ENCODE results near the gene DSE.

DSE gene

DNA sequence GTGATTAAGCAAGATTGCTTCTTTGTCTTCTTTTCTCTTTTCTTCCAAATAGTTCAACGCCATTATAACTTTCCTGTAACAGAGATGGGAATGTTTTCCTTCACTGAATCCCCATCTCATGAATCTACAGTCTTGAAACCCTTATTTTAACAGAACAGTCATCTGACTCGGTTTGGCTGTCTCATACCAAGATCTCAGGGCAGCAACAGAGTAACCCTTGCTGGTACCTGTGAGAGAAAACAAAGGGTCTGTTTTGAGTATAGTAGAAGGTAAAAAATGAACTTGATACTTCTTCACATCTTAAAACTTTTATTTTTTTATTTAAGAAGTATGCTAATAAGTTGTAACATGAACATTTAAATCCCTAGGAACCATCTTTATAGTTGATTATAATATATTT lies 19.6 kb upstream of the DSE start:
- no peak overlapping the region for H3K27ac ChIP-seq
- TF ChIP-seq ZFX (IDR thresholded peaks at IDR 0.05) = no peak
- TF ChIP-seq, protein P1, sequence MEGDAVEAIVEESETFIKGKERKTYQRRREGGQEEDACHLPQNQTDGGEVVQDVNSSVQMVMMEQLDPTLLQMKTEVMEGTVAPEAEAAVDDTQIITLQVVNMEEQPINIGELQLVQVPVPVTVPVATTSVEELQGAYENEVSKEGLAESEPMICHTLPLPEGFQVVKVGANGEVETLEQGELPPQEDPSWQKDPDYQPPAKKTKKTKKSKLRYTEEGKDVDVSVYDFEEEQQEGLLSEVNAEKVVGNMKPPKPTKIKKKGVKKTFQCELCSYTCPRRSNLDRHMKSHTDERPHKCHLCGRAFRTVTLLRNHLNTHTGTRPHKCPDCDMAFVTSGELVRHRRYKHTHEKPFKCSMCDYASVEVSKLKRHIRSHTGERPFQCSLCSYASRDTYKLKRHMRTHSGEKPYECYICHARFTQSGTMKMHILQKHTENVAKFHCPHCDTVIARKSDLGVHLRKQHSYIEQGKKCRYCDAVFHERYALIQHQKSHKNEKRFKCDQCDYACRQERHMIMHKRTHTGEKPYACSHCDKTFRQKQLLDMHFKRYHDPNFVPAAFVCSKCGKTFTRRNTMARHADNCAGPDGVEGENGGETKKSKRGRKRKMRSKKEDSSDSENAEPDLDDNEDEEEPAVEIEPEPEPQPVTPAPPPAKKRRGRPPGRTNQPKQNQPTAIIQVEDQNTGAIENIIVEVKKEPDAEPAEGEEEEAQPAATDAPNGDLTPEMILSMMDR (conservative IDR thresholded peaks at IDR 0.05) = no peak

DNA sequence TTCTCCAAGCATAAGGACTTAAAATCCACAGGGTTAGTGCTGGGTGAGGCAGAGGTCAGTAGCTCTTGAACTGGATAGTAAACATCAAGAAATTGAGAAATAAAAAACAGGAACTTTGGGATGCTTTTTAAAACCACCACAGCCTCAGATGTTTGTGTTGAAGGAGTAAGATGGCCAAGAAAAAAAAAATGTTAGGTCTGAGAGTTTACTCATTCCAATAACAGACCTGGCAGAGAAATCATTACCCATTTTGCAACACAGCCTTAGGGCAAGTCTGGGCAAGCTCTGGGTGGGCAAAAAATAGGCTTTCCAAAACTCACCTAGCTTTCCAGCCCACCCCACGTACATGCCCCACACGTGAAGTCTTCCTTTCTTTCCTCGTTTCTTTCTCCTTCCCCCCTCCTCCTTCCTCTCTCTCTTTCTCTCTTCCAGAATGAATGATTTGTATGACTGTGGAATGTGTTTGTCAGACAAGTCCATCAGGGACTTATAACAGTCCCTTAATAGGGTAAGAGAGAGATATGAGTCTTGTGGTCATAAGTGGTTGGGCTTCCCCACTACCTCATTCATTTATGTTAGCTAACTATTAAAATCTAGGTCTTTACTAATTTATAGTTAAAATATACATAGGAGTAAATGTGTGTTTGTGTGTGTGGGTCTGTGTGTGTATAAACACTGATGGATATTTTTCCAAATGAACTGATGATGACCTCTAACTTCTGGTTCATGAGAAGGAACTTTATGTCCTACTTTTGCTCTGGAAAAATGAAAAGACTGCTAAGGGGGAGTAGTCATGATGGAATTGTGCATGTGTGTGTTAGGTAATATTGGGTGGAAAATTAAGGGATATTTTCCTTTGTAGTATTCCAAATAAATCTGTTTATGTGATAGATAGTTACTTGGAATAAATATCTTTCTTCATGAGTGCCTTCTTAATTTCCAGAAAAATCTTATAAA lies 18.0 kb upstream of the DSE start:
- TF ChIP-seq, protein P1 (conservative IDR thresholded peaks at IDR 0.05) = no peak
- H3K27ac ChIP-seq = no peak overlapping the region

DNA sequence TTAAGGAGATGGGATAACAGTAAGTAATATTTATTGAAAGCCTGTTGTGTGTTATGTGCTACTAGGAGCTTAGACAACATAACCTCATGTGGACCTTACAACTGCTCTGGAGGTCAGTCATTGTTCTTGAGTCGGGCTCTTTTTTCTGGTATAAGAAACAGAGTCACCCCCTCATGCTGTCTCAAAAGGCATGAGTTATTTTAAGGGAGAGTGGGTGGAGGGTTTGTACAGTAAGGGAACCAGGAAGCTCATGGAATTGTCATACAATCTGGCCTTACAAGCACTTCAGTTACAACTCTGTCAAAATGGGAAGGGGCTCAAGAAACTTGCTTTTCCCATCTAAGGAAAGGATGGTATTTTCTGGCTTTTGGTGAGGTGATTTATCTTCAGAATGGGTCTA lies 16.5 kb upstream of the DSE start:
- no peak for TF ChIP-seq ZFX (IDR thresholded peaks at IDR 0.05)
- TF ChIP-seq, protein P1 (conservative IDR thresholded peaks at IDR 0.05) = no peak
- no peak overlapping the region for H3K27ac ChIP-seq

DNA sequence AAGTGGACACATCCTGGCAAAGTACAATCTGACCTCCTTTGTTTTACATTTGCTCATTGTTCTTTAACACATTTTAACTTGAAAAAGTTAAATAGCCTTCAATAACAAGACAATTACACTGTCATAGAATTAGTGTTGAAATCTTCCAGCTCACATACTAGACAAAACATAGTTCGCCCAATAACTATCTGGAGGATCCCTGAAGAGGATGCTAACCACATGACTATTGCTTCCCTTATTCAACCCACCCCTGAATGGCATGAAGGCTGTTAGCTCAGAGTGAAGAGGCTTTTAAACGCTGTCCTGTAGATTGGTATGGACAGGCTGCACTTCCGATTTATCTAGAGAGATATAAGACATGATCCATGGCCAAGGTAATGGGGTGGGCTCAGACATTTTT lies 15.0 kb upstream of the DSE start:
- TF ChIP-seq ZFX (IDR thresholded peaks at IDR 0.05) = no peak
- TF ChIP-seq, protein P1 (conservative IDR thresholded peaks at IDR 0.05) = no peak
- no peak overlapping the region for H3K27ac ChIP-seq

DNA sequence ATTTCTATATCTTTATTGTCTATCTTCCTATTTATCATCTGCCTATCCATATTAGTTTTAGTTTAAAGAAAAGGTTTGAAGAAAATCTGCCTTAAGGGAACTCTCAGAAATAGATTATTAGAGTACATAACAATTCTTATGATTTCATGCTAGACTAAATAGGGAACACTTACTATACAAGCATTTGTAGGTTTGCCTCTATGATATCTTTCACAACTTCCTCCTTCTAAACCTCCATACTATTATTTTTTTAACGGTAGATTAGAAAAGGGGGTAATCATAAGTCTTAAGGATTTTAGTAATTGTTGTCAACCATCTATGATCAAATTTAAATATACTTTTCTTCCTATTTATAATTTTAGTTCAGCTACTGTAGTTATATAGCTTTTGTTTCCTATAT lies 11.6 kb upstream of the DSE start:
- no peak overlapping the region for H3K27ac ChIP-seq
- TF ChIP-seq, protein P1 (conservative IDR thresholded peaks at IDR 0.05) = no peak
- TF ChIP-seq ZFX (IDR thresholded peaks at IDR 0.05) = no peak

DNA sequence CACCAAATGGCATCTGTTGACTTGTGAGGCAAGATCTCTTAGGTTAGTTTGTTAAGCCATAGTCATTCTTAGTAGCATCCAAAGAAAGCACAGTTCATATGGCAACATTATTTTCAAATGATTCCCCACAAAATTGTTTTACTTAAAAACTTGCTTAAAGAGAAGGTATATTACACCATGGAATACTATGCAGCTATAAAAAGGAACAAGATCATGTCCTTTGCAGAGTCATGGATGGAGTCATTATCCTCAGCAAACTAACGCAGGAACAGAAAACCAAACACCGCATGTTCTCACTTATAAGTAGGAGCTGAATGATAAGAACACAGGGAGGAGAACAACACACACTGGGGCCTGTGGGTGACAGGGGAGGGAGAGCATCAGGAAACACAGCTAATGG lies 10.9 kb upstream of the DSE start:
- TF ChIP-seq ZFX (IDR thresholded peaks at IDR 0.05) = no peak
- TF ChIP-seq, protein P1 (conservative IDR thresholded peaks at IDR 0.05) = no peak
- H3K27ac ChIP-seq = no peak overlapping the region

DNA sequence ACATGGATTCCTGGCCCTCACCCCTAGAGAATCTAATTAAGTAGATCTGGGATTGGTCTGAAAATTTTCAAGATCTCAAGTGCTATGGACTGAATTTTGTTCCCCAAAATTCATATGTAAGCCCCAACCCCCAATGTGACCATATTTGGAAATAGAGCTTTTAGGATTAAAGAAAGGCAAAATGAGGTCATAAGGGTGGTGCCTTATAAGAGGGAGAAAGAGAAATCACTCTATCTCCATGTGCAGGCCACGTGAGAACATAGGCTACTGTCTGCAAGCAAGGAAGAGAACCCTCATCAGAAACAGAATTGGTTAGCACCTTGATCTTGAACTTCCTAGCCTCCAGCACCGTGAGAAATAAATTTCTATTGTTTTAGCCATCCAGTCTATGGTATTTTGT lies 8.5 kb upstream of the DSE start:
- H3K27ac ChIP-seq = no peak overlapping the region
- TF ChIP-seq, protein P1 (conservative IDR thresholded peaks at IDR 0.05) = no peak
- TF ChIP-seq ZFX (IDR thresholded peaks at IDR 0.05) = no peak

Measured in C4-2B (cell line).